ENCODE results near the gene GPT2. TPM values are rescaled to one million over a fixed set of nuclear protein-coding genes. Genes with fewer than 3 reads are reported as not detected.
A peak's percentile ranks its signal among the peaks of the same experiment; 100 is the strongest.
"Not testable (repeated sequence)": the region's sequence is repeated elsewhere in the genome, so short reads cannot be mapped to it uniquely, and the experiment has no call there.

GPT2 gene
- total and polyA plus RNA-seq, 2 donors (not counting 1 experiment from before 2014, with no cell fraction given): 5.8 to 16.3 TPM

DNA sequence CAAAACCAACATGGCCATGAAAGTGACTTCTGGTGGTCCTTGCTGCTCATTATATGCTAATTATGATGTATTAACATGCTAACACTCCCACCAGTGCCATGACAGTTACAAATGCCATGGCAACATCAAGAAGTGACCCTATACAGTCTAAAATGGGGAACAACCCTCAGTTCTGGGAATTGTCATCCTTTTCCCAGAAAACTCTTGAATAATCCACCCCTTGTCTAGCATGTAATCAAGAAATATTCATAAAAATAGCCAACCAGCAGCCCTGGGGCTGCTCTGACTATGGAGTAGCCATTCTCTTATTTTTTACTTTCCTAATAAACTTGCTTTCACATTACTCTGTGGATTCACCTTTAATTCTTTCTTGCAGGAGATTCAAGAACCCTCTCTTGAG lies 53.4 kb downstream of the GPT2 start:
- TF ChIP-seq CTCF (conservative IDR thresholded peaks at IDR 0.05 in 1 of 2, IDR thresholded peaks at IDR 0.05 in 1 of 2; ENCODE audit: low read depth in 1 of 2, low read length in 2 of 2): no peak
- no peak for TF ChIP-seq EZH2 (IDR thresholded peaks at IDR 0.05; ENCODE audit: low read length, missing control alignments)
- H3K27ac ChIP-seq (ENCODE audit: insufficient read depth, low read length): no peak overlapping the region
- H3K27me3 ChIP-seq (ENCODE audit: control insufficient read depth, insufficient read depth, low read length): no peaks in the 10 kb centered on the region
- H3K4me1 ChIP-seq (ENCODE audit: control insufficient read depth, extremely low read depth, insufficient read depth, low read length): no peaks in the 10 kb centered on the region
- H3K4me3 ChIP-seq (replicated peaks in 1 of 4; ENCODE audit: control extremely low read depth in 1 of 4, insufficient read depth in 1 of 4, low read depth in 3 of 4, low read length in 4 of 4): no peak overlapping the region
- no peak for DNase-seq (ENCODE audit: low read depth in 2 of 2)
- H3K79me2 ChIP-seq (ENCODE audit: control insufficient read depth, insufficient read depth, low read length): no peaks in the 10 kb centered on the region
- H3K4me2 ChIP-seq (ENCODE audit: extremely low read depth, insufficient read depth, low read length): no peak overlapping the region
- no peaks in the 10 kb centered on the region for H3K36me3 ChIP-seq (ENCODE audit: control insufficient read depth, insufficient read depth, low read length)
- H4K20me1 ChIP-seq (ENCODE audit: control insufficient read depth, extremely low read depth, insufficient read depth, low read length): no peaks in the 10 kb centered on the region
- no peak overlapping the region for H2AFZ ChIP-seq (ENCODE audit: low read length)
- no peaks in the 10 kb centered on the region for H3K9me3 ChIP-seq (ENCODE audit: control insufficient read depth, insufficient read depth, low read depth, low read length)
- H3K9ac ChIP-seq (ENCODE audit: insufficient read depth, low read length): no peak overlapping the region

DNA sequence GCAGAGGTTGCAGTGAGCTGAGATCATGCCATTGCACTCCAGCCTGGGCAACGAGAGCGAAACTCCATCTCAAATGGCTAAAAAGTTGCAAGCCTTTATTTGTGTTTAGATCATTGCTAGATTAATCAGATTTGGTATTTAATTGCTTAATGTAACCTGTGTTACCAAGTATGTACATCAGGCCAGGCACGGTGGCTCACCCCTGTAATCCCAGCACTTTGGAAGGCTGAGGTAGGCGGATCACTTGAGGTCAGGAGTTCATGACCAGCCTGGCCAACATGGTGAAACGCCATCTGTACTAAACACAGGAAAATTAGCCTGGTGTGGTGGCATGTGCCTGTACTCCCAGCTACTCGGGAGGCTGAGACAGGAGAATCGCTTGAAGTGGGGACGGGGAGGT lies 60.6 kb downstream of the GPT2 start:
- not testable (repeated sequence) for H4K20me1 ChIP-seq (ENCODE audit: control insufficient read depth, extremely low read depth, insufficient read depth, low read length); H3K9ac ChIP-seq (ENCODE audit: insufficient read depth, low read length); H3K36me3 ChIP-seq (ENCODE audit: control insufficient read depth, insufficient read depth, low read length); H3K4me3 ChIP-seq (replicated peaks in 1 of 4; ENCODE audit: control extremely low read depth in 1 of 4, insufficient read depth in 1 of 4, low read depth in 3 of 4, low read length in 4 of 4); H3K27me3 ChIP-seq (ENCODE audit: control insufficient read depth, insufficient read depth, low read length); DNase-seq (ENCODE audit: low read depth in 2 of 2); H3K4me1 ChIP-seq (ENCODE audit: control insufficient read depth, extremely low read depth, insufficient read depth, low read length); H3K79me2 ChIP-seq (ENCODE audit: control insufficient read depth, insufficient read depth, low read length); H2AFZ ChIP-seq (ENCODE audit: low read length); H3K27ac ChIP-seq (ENCODE audit: insufficient read depth, low read length); H3K9me3 ChIP-seq (ENCODE audit: control insufficient read depth, insufficient read depth, low read depth, low read length); H3K4me2 ChIP-seq (ENCODE audit: extremely low read depth, insufficient read depth, low read length)

DNA sequence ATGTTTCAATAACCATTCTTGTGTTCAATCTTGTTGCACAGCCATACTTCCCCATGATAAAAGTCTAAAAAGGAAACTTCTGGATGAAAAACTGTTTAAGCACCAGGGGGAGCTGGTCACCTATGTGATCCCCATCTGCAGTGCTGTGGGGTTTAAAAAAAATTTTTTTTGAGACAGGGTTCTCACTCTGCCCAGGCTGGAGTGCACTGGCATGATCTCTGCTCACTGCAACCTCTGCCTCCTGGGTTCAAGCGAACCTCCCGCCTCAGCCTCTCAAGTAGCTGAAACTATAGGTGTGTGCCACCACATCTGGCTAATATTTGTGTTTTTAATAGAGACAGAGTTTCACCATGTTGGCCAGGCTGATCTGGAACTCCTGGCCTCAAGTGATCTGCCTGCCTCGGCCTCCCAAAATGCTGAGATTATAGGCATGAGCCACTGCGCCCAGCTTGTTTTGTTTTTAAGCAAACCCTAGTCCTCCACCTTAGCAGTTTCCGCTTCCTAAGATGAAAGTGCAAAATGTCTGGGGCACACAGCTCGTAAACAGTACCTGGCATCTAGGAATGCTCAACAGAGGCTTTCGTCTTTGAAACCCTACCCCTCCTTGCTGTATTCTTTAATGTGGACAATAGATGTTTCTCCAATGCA lies 63.9 kb downstream of the GPT2 start:
- no peaks in the 10 kb centered on the region for H3K9me3 ChIP-seq (ENCODE audit: control insufficient read depth, insufficient read depth, low read depth, low read length)
- H3K9ac ChIP-seq (ENCODE audit: insufficient read depth, low read length): no peak overlapping the region
- H3K36me3 ChIP-seq (ENCODE audit: control insufficient read depth, insufficient read depth, low read length): no peaks in the 10 kb centered on the region
- no peaks in the 10 kb centered on the region for H4K20me1 ChIP-seq (ENCODE audit: control insufficient read depth, extremely low read depth, insufficient read depth, low read length)
- TF ChIP-seq EZH2 (IDR thresholded peaks at IDR 0.05; ENCODE audit: low read length, missing control alignments) (no peak), CTCF (conservative IDR thresholded peaks at IDR 0.05 in 1 of 2, IDR thresholded peaks at IDR 0.05 in 1 of 2; ENCODE audit: low read depth in 1 of 2, low read length in 2 of 2) (peak; percentile 56 to 61)
- H3K4me3 ChIP-seq (replicated peaks in 1 of 4; ENCODE audit: control extremely low read depth in 1 of 4, insufficient read depth in 1 of 4, low read depth in 3 of 4, low read length in 4 of 4): no peak overlapping the region
- no peak overlapping the region for H3K27ac ChIP-seq (ENCODE audit: insufficient read depth, low read length)
- H2AFZ ChIP-seq (ENCODE audit: low read length): no peak overlapping the region
- no peaks in the 10 kb centered on the region for H3K4me1 ChIP-seq (ENCODE audit: control insufficient read depth, extremely low read depth, insufficient read depth, low read length)
- H3K4me2 ChIP-seq (ENCODE audit: extremely low read depth, insufficient read depth, low read length): no peak overlapping the region
- no peaks in the 10 kb centered on the region for H3K79me2 ChIP-seq (ENCODE audit: control insufficient read depth, insufficient read depth, low read length)
- no peaks in the 10 kb centered on the region for H3K27me3 ChIP-seq (ENCODE audit: control insufficient read depth, insufficient read depth, low read length)
- DNase-seq (ENCODE audit: low read depth in 2 of 2): peak; percentile 26 to 59

All from fibroblast of lung (primary cell).